ENCODE data around the gene EML3.
"Not testable (repeated sequence)": the region's sequence is repeated elsewhere in the genome, so short reads cannot be mapped to it uniquely, and the experiment has no call there.

Gene EML3

DNA sequence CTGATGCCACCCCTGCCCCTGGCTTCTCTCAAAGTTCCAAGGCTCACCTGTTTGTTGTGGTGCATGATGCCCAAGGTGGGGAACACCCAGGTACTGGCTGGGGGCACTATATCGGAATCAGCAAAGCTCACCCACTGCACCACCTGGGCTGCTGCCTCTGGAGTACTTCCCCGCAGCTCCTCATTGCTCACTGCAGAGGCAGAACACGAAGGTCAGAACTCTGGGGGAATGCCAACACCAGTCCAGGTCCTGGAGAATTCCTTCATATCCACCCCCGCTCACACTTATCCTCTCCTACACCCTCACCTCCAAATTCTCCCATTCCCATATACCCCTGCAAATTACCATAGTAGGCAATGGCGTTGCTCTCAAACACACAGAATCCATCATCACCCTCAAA, 41.1 kb downstream of the EML3 start:
- DNase-seq, result not testable (repeated sequence)

DNA sequence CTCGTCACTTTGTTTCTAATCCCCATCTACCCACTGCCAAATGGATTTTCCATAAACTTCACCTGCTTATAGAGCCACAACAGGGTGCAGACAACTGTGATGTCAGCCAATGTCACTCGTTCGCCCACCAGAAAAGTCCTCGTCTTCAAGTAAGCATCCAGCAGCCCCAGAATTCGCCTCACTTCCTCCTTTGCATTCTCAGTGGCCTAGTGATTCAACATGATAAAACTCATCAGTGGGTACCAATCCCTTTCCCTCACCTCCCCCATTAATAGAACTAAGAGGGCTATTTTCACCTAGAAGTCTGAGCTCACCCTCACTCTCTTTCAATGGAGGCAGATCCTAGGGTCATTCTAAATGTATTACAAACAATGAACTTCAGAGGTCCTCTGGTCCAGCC, 41.7 kb downstream of the EML3 start:
- DNase-seq, result not testable (repeated sequence)

DNA sequence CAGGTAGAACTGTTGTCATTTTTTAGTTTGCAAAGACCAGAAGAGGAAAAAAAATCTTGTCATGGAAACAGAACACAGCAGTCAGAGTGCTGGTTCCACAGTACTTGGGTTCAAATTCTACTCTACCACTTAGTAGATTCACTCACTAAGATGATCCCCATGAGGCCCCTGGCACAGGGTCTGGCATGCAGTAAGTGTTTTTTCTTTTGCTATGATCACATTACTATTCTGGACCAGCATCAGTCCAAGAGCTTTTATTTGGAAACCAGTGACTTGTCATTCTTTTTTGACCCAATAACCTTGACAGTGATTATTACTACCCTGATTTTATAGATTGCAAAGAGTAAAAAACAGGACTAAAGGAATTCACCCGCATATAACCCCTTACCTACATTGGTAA, 43.0 kb downstream of the EML3 start:
- no peak for DNase-seq

- DNase-seq, result no peak
Observed at GRCh38 chr11:62567018-62567633, 45.4 kb downstream of the EML3 start.

- no peak for DNase-seq
Observed at GRCh38 chr11:62566247-62566646, 46.3 kb downstream of the EML3 start.

DNA sequence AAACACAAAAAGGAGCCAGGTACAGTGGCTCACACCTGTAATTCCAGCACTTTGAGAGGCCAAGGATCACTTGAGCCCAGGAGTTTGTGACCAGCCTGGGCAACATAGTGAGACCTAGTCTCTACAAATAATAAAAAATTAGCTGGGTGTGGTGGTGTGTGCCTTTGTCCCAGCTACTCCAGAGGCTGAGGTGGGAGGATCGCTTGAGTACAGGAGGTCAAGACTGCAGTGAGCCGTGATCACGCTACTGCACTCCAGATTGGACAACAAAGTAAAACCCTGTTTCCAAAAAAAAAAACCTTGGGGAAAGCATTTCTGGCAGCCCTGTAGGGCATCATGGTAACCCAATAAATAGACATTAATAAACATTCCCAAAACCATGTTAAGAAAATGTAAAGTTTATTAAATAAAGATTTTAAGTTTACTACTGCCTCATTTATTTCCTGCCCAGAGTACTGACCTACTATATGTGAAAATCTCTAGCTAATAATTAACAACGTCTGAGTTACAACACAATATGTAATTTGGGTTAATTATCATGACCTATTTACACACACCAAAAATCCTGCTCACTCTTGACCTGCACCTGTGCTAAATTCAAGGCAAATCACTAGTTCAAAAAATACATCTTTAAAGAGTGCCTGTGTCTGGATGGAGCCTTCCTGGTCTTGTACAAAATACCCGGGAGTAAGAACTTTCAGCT, 47.3 kb downstream of the EML3 start:
- no peak for DNase-seq

GRCh38 chr11:62561677-62562230, 50.8 kb downstream of the EML3 start:
- DNase-seq, result not testable (repeated sequence)

- peak; percentile 80 for DNase-seq
Observed at GRCh38 chr11:62560566-62561103, 51.9 kb downstream of the EML3 start.

- not testable (repeated sequence) for DNase-seq
Observed at GRCh38 chr11:62559626-62560025, 52.9 kb downstream of the EML3 start.

- no peak for DNase-seq
Observed at GRCh38 chr11:62559204-62559603, 53.4 kb downstream of the EML3 start.

- DNase-seq, result no peak
Observed at GRCh38 chr11:62558669-62559068, 53.9 kb downstream of the EML3 start.

DNA sequence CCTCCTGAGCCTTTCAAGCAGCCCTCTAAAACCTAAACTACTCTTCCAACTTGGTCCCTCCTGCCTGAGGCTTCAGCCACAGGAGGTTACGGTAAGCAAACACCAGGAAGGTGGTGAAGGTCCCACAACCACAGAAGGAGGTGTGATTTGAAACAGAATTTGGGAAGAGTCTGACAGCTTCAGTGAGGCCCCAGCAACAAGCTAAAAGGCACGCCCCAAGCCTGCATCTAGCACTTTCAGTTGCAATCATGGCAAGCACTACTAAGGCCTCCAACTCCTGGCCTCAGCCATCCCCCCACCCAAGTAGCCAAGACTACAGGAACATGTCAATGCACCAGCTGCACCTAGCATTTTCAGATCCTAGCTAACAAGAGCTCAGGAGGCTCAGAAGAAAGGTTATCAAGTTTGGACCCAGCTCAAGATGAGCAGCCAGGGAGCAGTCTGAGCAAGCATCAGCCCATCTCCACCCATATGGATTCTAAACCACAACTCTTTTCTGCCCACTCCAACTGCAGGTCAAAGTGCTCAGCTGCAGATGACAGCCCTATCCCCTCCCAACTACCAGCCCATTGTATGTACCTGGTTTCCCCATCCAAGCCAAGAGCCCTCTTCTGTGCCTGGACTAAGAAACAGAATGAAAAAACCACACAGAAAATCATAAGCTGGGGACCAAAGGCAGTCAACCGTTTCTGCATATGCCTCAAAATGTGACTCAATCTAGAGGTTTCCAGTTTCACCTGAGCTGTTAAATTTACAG, 55.5 kb downstream of the EML3 start:
- peak; percentile 93 for DNase-seq

DNA sequence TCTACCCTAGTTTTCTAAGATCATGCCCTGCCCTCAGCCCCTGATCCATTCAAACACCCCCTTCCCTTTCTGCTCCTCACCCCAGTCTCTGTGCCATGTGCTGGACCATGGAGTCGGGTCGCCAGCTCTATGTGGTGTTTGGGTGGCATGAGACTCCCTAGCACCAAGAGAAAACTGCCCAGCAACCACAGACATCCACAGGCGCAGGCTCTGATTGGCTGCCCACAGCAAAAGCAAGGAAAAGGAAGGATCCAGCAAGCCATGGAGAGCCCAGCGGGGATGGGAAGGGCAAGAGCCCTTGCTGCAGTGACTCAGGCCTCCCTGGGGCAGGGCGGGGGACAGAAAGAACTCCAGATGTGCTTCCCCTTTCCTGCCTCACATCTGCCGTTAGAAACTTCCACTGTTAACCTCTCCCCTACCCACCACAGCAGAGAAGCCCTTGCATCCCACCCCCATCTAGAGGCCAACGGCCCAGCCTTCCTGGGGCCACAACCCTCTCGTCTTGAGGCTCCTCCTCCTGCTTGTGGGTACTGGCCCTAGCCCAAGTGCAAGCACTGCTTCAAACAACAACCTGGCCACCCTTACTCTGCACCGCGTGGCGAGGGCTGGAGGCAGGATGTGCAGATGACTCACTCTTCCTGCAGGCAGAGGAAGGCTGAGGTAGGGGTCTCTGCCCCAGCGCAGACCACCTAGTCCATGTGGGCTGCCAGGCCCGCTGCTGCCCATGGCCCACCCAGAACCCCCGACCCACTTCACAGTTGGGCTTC, 56.3 kb downstream of the EML3 start:
- peak; percentile 97 for DNase-seq

DNA sequence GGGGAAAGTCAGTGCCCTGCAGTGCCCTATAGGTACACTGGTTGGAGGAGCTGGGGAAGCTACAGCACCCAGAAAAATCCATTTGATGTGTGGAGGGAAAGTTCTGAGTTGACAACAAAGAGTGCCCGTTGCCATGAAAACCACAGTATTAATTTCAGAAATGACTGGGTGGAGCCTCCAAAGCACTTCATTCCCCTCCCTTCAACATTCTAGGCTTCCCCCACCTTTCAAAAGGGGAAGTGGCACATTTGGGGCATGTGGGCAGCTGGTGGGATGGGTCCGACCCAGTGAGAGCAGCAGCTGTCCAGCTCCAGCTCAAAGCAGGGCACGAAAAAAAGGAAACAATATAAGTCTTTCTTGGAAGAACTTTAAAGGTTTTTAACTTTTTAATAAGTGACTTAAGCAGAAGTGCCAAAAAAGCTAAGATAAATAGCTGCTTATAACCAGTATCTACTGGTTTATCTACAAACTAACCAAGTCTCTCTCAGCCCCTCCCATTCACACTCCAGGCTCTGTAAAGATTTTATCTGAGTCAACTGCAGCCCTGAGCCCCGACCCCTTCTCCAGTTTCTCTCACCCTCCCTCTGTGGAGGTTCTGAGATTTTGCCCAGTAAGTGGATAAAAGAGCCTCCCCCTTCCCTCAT, 57.0 kb downstream of the EML3 start:
- peak; percentile 92 for DNase-seq

GRCh38 chr11:62554387-62555167, 58.0 kb downstream of the EML3 start:
- no peak for DNase-seq

DNA sequence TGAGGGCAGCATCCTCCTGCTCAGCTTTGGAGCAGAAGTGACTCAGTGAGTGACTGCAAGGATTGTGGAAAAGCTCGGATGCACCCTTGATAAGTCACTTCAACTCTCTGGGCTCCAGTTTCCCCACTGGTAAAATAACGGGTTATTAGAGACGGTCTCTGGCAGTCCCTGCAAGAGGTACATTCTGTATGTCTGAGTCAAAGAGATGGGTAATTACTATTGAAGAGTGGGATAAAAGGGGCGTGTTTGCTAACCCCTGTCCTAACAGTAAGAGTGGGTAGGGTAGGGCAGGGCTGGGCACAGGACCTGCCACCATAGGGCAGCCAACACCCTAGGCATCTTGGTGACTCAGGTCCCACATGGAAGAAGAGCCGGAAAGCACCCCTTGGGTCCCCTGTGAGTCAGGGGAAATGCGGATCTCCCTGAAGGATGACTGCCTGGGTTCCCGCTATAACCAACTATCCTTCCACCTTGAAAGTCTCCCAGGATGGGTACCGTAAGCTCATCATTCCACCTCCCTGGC, 58.7 kb downstream of the EML3 start:
- no peak for DNase-seq

- DNase-seq, result peak; percentile 67
Observed at GRCh38 chr11:62553080-62553838, 59.3 kb downstream of the EML3 start.

- DNase-seq, result peak; percentile 21
Observed at GRCh38 chr11:62552485-62553079, 60.0 kb downstream of the EML3 start.
